HepG2 (cell line): ENCODE measurements around the gene RUNX3. TPM values are rescaled to one million over a fixed set of nuclear protein-coding genes. Genes with fewer than 3 reads are reported as not detected.

ENCODE experiments used
- IRF2 ChIP-seq: IDR thresholded peaks from 2 replicates; pipeline ENCODE4 v1.6.1; 2018; ENCODE audit warnings: missing genetic modification reagents, missing compliant biosample characterization
- KLF16 ChIP-seq, 2 experiments: sonication (generic) in 1 of 2; formaldehyde crosslinking in 1 of 2; IDR thresholded peaks; 2 replicates each; pipeline versions ENCODE4 v1.6.1 to v1.8.0; 2016 to 2023; ENCODE audit warnings: missing genetic modification reagents in 2 of 2, missing compliant biosample characterization in 1 of 2
- KMT2B ChIP-seq: IDR thresholded peaks from 2 replicates; pipeline ENCODE4 v1.6.1; 2016; ENCODE audit warnings: missing genetic modification reagents, missing compliant biosample characterization
- ZNF782 ChIP-seq: sonication (generic); formaldehyde crosslinking; IDR thresholded peaks from 2 replicates; pipeline ENCODE4 v1.4.0; 2020; ENCODE audit warnings: missing genetic modification reagents, mild to moderate bottlenecking, borderline replicate concordance
- polyA plus RNA-seq, 8 experiments: library from polyadenylated mRNA; depleted of rRNA in 3 of 8; stranded (reverse) in 7 of 8; unstranded in 1 of 8; fragments of >200 nt; fragmentation: Illumina TruSeq in 4 of 8; extraction: Trizol in 4 of 8; gene quantifications; 2 replicates each; pipeline versions ENCODE4 v1.2.1 to v1.2.3, GENCODE V29; 2011 to 2016; ENCODE audit warnings: low read depth in 4 of 8, missing spikeins in 1 of 8, mixed read lengths in 1 of 8; ENCODE audit not compliant: insufficient read depth in 1 of 8
- total RNA-seq, 5 experiments: library from RNA; depleted of rRNA; stranded (reverse); fragments of >200 nt; fragmentation: Illumina TruSeq; extraction: Trizol; gene quantifications; 2 replicates each; pipeline ENCODE4 v1.2.3, GENCODE V29; 2016; ENCODE audit warnings: low read depth in 1 of 5
- TF ChIP-seq, protein P1 (sequence below): IDR thresholded peaks from 2 replicates; pipeline ENCODE4 v1.6.1; 2016; ENCODE audit warnings: missing biosample characterization, missing genetic modification reagents, low read depth
- TF ChIP-seq, protein P2 (sequence below): IDR thresholded peaks from 2 replicates; pipeline ENCODE4 v1.6.1; 2018; ENCODE audit warnings: missing genetic modification reagents, mild to moderate bottlenecking, missing compliant biosample characterization
- TF ChIP-seq, protein P3 (sequence below): IDR thresholded peaks from 2 replicates; pipeline ENCODE4 v1.6.1; 2016; ENCODE audit warnings: low read depth, missing genetic modification reagents, missing compliant biosample characterization

Gene RUNX3
- total and polyA plus RNA-seq, 2 of the 13 experiments (the other 11 are each of a cell fraction or from before 2014, with no cell fraction given): 0.04 to 0.22 TPM

DNA sequence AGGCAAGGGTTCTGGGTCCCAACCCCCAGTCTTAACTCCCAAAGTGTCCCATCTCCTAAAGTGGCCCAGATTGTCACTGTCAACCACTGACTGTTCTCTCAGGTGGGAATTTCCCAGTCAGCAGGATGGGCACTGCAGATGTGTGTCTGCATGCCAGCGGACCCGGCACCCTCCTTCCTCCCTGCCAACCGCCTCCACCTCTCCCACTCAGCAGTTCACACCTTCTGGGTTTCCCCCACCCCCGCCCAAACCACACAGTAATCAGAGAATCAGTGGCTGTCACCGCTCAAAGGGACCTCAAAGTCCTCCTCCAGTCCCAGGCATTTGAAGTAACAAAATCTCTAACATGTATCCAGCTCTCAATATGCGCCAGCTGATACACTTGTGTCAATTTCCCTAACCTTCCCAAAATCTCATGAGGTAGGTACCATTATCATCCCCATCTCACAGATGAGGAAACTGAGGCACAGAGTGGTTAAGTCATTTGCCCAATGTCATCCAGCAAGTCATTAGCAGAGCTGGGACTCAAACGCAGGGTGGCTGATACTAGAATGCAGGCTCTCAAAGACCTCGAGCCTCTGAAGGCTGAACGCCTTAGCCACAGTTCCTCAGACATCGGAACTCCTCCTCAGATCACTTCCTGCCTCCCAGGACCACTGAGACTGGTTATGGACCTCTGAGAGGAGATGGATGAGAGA, 4.8 kb downstream of the RUNX3 start (continued):
- TF ChIP-seq, protein P1, sequence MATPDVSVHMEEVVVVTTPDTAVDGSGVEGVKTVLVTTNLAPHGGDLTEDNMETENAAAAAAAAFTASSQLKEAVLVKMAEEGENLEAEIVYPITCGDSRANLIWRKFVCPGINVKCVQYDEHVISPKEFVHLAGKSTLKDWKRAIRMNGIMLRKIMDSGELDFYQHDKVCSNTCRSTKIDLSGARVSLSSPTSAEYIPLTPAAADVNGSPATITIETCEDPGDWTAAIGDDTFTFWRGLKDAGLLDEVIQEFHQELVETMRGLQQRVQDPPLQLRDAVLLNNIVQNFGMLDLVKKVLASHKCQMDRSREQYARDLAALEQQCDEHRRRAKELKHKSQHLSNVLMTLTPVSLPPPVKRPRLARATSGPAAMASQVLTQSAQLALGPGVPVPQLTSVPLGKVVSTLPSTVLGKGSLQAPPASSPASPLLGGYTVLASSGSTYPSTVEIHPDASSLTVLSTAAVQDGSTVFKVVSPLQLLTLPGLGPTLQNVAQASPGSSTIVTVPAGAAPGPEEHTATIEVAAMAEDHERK: no peak
- TF ChIP-seq, protein P2, sequence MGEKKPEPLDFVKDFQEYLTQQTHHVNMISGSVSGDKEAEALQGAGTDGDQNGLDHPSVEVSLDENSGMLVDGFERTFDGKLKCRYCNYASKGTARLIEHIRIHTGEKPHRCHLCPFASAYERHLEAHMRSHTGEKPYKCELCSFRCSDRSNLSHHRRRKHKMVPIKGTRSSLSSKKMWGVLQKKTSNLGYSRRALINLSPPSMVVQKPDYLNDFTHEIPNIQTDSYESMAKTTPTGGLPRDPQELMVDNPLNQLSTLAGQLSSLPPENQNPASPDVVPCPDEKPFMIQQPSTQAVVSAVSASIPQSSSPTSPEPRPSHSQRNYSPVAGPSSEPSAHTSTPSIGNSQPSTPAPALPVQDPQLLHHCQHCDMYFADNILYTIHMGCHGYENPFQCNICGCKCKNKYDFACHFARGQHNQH (CRISPR knock-in tag): no peak
- no peak for TF ChIP-seq IRF2 (CRISPR knock-in tag)
- TF ChIP-seq KLF16 (CRISPR knock-in tag; IDR thresholded peaks at IDR 0.05): no peak
- no peak for TF ChIP-seq ZNF782 (CRISPR knock-in tag)
- TF ChIP-seq, protein P3, sequence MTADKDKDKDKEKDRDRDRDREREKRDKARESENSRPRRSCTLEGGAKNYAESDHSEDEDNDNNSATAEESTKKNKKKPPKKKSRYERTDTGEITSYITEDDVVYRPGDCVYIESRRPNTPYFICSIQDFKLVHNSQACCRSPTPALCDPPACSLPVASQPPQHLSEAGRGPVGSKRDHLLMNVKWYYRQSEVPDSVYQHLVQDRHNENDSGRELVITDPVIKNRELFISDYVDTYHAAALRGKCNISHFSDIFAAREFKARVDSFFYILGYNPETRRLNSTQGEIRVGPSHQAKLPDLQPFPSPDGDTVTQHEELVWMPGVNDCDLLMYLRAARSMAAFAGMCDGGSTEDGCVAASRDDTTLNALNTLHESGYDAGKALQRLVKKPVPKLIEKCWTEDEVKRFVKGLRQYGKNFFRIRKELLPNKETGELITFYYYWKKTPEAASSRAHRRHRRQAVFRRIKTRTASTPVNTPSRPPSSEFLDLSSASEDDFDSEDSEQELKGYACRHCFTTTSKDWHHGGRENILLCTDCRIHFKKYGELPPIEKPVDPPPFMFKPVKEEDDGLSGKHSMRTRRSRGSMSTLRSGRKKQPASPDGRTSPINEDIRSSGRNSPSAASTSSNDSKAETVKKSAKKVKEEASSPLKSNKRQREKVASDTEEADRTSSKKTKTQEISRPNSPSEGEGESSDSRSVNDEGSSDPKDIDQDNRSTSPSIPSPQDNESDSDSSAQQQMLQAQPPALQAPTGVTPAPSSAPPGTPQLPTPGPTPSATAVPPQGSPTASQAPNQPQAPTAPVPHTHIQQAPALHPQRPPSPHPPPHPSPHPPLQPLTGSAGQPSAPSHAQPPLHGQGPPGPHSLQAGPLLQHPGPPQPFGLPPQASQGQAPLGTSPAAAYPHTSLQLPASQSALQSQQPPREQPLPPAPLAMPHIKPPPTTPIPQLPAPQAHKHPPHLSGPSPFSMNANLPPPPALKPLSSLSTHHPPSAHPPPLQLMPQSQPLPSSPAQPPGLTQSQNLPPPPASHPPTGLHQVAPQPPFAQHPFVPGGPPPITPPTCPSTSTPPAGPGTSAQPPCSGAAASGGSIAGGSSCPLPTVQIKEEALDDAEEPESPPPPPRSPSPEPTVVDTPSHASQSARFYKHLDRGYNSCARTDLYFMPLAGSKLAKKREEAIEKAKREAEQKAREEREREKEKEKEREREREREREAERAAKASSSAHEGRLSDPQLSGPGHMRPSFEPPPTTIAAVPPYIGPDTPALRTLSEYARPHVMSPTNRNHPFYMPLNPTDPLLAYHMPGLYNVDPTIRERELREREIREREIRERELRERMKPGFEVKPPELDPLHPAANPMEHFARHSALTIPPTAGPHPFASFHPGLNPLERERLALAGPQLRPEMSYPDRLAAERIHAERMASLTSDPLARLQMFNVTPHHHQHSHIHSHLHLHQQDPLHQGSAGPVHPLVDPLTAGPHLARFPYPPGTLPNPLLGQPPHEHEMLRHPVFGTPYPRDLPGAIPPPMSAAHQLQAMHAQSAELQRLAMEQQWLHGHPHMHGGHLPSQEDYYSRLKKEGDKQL: no peak
- TF ChIP-seq KMT2B (CRISPR knock-in tag): no peak
